Liver (tissue), 9 donors: Measurements from ENCODE around the gene ABHD2. TPM values are rescaled to one million over a fixed set of nuclear protein-coding genes. Genes with fewer than 3 reads are reported as not detected.

Source experiments
- DNase-seq: peaks from one replicate; pipeline ENCODE4 v3.0.0-alpha.2; 2017; ENCODE audit warnings: low spot score
- H3K27ac ChIP-seq, 2 donors: one replicate each; pipeline ENCODE4 v1.7.0; 2013; ENCODE audit warnings: inconsistent platforms in 2 of 2, low read length in 2 of 2, control low read depth in 1 of 2, low read depth in 1 of 2, mild to moderate bottlenecking in 1 of 2
- H3K27me3 ChIP-seq, 4 donors: one replicate each; pipeline versions ENCODE4 v1.6.1 to v1.7.0; 2013; ENCODE audit warnings: low read length in 3 of 4, inconsistent platforms in 1 of 4, mild to moderate bottlenecking in 1 of 4, moderate library complexity in 1 of 4; ENCODE audit not compliant: control insufficient read depth in 4 of 4, insufficient read depth in 4 of 4
- H3K36me3 ChIP-seq, 4 donors: one replicate each; pipeline versions ENCODE4 v1.6.1 to v1.7.0; 2013; ENCODE audit warnings: low read length in 3 of 4, mild to moderate bottlenecking in 3 of 4, low read depth in 1 of 4, moderate library complexity in 1 of 4; ENCODE audit not compliant: control insufficient read depth in 4 of 4, insufficient read depth in 3 of 4
- H3K4me1 ChIP-seq, 4 donors: one replicate each; pipeline versions ENCODE4 v1.6.1 to v1.7.0; 2013; ENCODE audit warnings: low read length in 3 of 4, mild to moderate bottlenecking in 3 of 4, moderate library complexity in 1 of 4; ENCODE audit not compliant: control insufficient read depth in 4 of 4, insufficient read depth in 4 of 4
- H3K4me3 ChIP-seq, 3 donors: one replicate each; pipeline versions ENCODE4 v1.6.1 to v1.7.0; 2013; ENCODE audit warnings: low read length in 3 of 3, control low read depth in 1 of 3, low read depth in 1 of 3, mild to moderate bottlenecking in 1 of 3
- H3K9ac ChIP-seq, 2 donors: one replicate each; pipeline ENCODE4 v1.7.0; 2013; ENCODE audit warnings: low read length in 2 of 2, mild to moderate bottlenecking in 2 of 2, moderate library complexity in 2 of 2, control low read depth in 1 of 2, low read depth in 1 of 2
- H3K9me3 ChIP-seq, 4 donors: one replicate each; pipeline versions ENCODE4 v1.6.1 to v1.7.0; 2013; ENCODE audit warnings: low read length in 3 of 4; ENCODE audit not compliant: control insufficient read depth in 4 of 4
- ATF3 ChIP-seq: IDR thresholded peaks from 2 replicates; pipeline ENCODE4 v1.6.1; 2016; ENCODE audit warnings: antibody characterized with exemption
- CTCF ChIP-seq: fragments of 150-350 bp; IDR thresholded peaks from 2 replicates; pipeline ENCODE4 v1.5.1; 2017; ENCODE audit warnings: improper control_type of control experiment, low read depth, low read length; ENCODE audit not compliant: missing input control
- EGR1 ChIP-seq, 2 donors: IDR thresholded peaks; 2 replicates each; pipeline ENCODE4 v1.6.1; 2016 to 2018; ENCODE audit warnings: antibody characterized with exemption in 2 of 2, low read depth in 2 of 2
- FOXA1 ChIP-seq: IDR thresholded peaks from 2 replicates; pipeline ENCODE4 v1.6.1; 2016; ENCODE audit warnings: antibody characterized with exemption
- FOXA2 ChIP-seq: IDR thresholded peaks from 2 replicates; pipeline ENCODE4 v1.6.1; 2016; ENCODE audit warnings: antibody characterized with exemption
- GABPA ChIP-seq, 2 donors: IDR thresholded peaks in 1 of 2; conservative IDR thresholded peaks in 1 of 2; 2 replicates each; pipeline ENCODE4 v1.6.1; 2016; ENCODE audit warnings: antibody characterized with exemption in 2 of 2, mild to moderate bottlenecking in 1 of 2, moderate library complexity in 1 of 2
- HNF4A ChIP-seq, 2 donors: conservative IDR thresholded peaks; 2 replicates each; pipeline ENCODE4 v1.6.1; 2016; ENCODE audit warnings: antibody characterized with exemption in 2 of 2, mild to moderate bottlenecking in 2 of 2
- HNF4G ChIP-seq: IDR thresholded peaks from 2 replicates; pipeline ENCODE4 v1.6.1; 2016; ENCODE audit warnings: antibody characterized with exemption
- JUND ChIP-seq, 2 donors: IDR thresholded peaks; 2 replicates each; pipeline ENCODE4 v1.6.1; 2016; ENCODE audit warnings: antibody characterized with exemption in 2 of 2
- MAX ChIP-seq: IDR thresholded peaks from 2 replicates; pipeline ENCODE4 v1.6.1; 2016; ENCODE audit warnings: antibody characterized with exemption
- NR2F2 ChIP-seq: IDR thresholded peaks from 2 replicates; pipeline ENCODE4 v1.6.1; 2016; ENCODE audit warnings: antibody characterized with exemption
- RAD21 ChIP-seq, 2 donors: IDR thresholded peaks; 2 replicates each; pipeline ENCODE4 v1.6.1; 2016; ENCODE audit warnings: antibody characterized with exemption in 2 of 2, mild to moderate bottlenecking in 2 of 2
- REST ChIP-seq: IDR thresholded peaks from 2 replicates; pipeline ENCODE4 v1.6.1; 2016; ENCODE audit warnings: antibody characterized with exemption, mild to moderate bottlenecking
- RXRA ChIP-seq, 2 donors: IDR thresholded peaks; 2 replicates each; pipeline ENCODE4 v1.6.1; 2017 to 2018; ENCODE audit warnings: antibody characterized with exemption in 2 of 2, mild to moderate bottlenecking in 1 of 2
- YY1 ChIP-seq: IDR thresholded peaks from 2 replicates; pipeline ENCODE4 v1.6.1; 2016; ENCODE audit warnings: antibody characterized with exemption, mild to moderate bottlenecking
- ZBTB33 ChIP-seq: IDR thresholded peaks from 2 replicates; pipeline ENCODE4 v1.6.1; 2016; ENCODE audit warnings: antibody characterized with exemption
- WGBS: extraction: QIAGEN DNeasy Blood & Tissue Kit; methylation state at CpG from one replicate; pipeline ENCODE4 v1.1.7; 2013; 5-methylcytosine and 5-hydroxymethylcytosine counted together
- polyA plus RNA-seq, 2 donors: library from polyadenylated mRNA; stranded (reverse) in 1 of 2; unstranded in 1 of 2; fragments of 200-250 nt in 1 of 2; fragments of >200 nt in 1 of 2; fragmentation: Nextera tagmentation in 1 of 2; extraction: Ambion mirVana in 1 of 2; gene quantifications; one replicate each; pipeline versions ENCODE4 v1.2.1 to v1.2.3, GENCODE V29; 2013 to 2015
- total RNA-seq, 2 donors: library from RNA; depleted of rRNA; stranded (reverse); fragments of >200 nt; gene quantifications; one replicate each; pipeline ENCODE4 v1.2.3, GENCODE V29; 2014
- donor health status: healthy.
- donor health status: healthy.
- donor health status: healthy.
- donor health status: healthy.
- donor health status: healthy.

The ABHD2 gene
- total and polyA plus RNA-seq, 4 donors, result 34.6 to 663 (median 65.1) TPM

GRCh38 chr15:89168316-89168833, 80.1 kb downstream of the ABHD2 start:
- Histone ChIP-seq H3K27ac (peak overlapping the region in 1 of 2 donors; percentile 0), H3K36me3 (peaks cover 7 to 48% (median 23%) of the 10 kb centered on the region in 4 donors), H3K4me3 (no peak overlapping the region), H3K27me3 (no peaks in the 10 kb centered on the region), H3K4me1 (peaks cover 4 to 32% (median 27%) of the 10 kb centered on the region in 4 donors), H3K9me3 (no peaks in the 10 kb centered on the region), H3K9ac (no peak overlapping the region)
- DNase-seq, result no peak
- no peak for TF ChIP-seq HNF4G
- TF ChIP-seq NR2F2, result no peak
- TF ChIP-seq YY1, result no peak
- no peak for TF ChIP-seq ZBTB33
- TF ChIP-seq GABPA (IDR thresholded peaks at IDR 0.05 in 1 of 2, conservative IDR thresholded peaks at IDR 0.05 in 1 of 2), result no peak
- no peak for TF ChIP-seq EGR1 (IDR thresholded peaks at IDR 0.05; ENCODE audit: low read depth in 2 of 2)
- TF ChIP-seq FOXA2, result no peak
- TF ChIP-seq JUND (IDR thresholded peaks at IDR 0.05), result no peak
- no peak for TF ChIP-seq HNF4A (conservative IDR thresholded peaks at IDR 0.05)
- TF ChIP-seq REST, result no peak
- TF ChIP-seq RAD21 (IDR thresholded peaks at IDR 0.05), result no peak
- TF ChIP-seq RXRA (IDR thresholded peaks at IDR 0.05), result no peak

DNA sequence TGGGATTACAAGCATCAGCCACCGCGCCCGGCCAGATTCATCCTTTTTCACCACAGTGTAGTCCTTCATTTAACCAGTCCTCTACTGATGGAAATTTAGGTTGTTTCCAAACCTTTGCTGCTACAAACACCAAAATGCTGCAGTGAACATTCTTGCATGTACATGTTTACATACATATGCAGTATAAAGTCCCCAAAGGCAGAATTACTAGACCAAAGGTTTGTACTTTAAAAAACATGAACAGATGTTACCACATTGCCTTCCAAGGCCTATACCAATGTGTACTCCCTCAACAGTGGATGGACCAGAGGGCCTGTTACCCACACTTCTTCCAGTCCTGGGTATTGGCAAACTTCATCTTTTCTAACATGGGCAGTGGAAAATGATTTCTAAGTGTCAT, 82.1 kb downstream of the ABHD2 start:
- Histone ChIP-seq H3K9ac (no peak overlapping the region), H3K4me3 (no peak overlapping the region), H3K27me3 (no peaks in the 10 kb centered on the region), H3K36me3 (peaks cover 3 to 47% (median 33%) of the 10 kb centered on the region in 4 donors), H3K4me1 (peaks cover 0 to 13% (median 9%) of the 10 kb centered on the region in 4 donors), H3K27ac (no peak overlapping the region), H3K9me3 (no peaks in the 10 kb centered on the region)
- TF ChIP-seq RAD21 (IDR thresholded peaks at IDR 0.05), result no peak
- no peak for TF ChIP-seq JUND (IDR thresholded peaks at IDR 0.05)
- no peak for TF ChIP-seq ATF3
- TF ChIP-seq HNF4A (conservative IDR thresholded peaks at IDR 0.05), result no peak
- no peak for TF ChIP-seq EGR1 (IDR thresholded peaks at IDR 0.05; ENCODE audit: low read depth in 2 of 2)
- TF ChIP-seq FOXA1, result no peak
- TF ChIP-seq MAX, result no peak
- no peak for TF ChIP-seq YY1
- TF ChIP-seq NR2F2, result no peak
- TF ChIP-seq CTCF, result no peak
- 100% methylated on average over 3 of the region's 3 CpGs for WGBS
- DNase-seq, result no peak
